CD4-positive, alpha-beta T cell treated with Interleukin-17A for 1 hour (primary cell): ENCODE data around the gene HIVEP1.
A peak's percentile ranks its signal among the peaks of the same experiment; 100 is the strongest.

ENCODE experiments used
- DNase-seq: peaks from one replicate; pipeline ENCODE4 v3.0.0-alpha.2; 2020

Gene HIVEP1

GRCh38 chr6:12051861-12052368, 39.8 kb downstream of the HIVEP1 start:
- peak; percentile 81 for DNase-seq

GRCh38 chr6:12058172-12058961, 46.3 kb downstream of the HIVEP1 start:
- no peak for DNase-seq

GRCh38 chr6:12060780-12061609, 48.9 kb downstream of the HIVEP1 start:
- DNase-seq: peak; percentile 88

GRCh38 chr6:12062605-12063004, 50.5 kb downstream of the HIVEP1 start:
- no peak for DNase-seq

- no peak for DNase-seq
Observed at GRCh38 chr6:12064131-12064530, 52.0 kb downstream of the HIVEP1 start.

GRCh38 chr6:12064538-12065071, 52.5 kb downstream of the HIVEP1 start:
- no peak for DNase-seq

- DNase-seq: peak; percentile 21
Observed at GRCh38 chr6:12065321-12066140, 53.4 kb downstream of the HIVEP1 start.

- no peak for DNase-seq
Observed at GRCh38 chr6:12066297-12066696, 54.2 kb downstream of the HIVEP1 start.

- no peak for DNase-seq
Observed at GRCh38 chr6:12068899-12069557, 56.9 kb downstream of the HIVEP1 start.

GRCh38 chr6:12069891-12070529, 57.9 kb downstream of the HIVEP1 start:
- no peak for DNase-seq

GRCh38 chr6:12071064-12071615, 59.0 kb downstream of the HIVEP1 start:
- no peak for DNase-seq

- peak; percentile 29 for DNase-seq
Observed at GRCh38 chr6:12075067-12075563, 63.0 kb downstream of the HIVEP1 start.

- DNase-seq: no peak
Observed at GRCh38 chr6:12077021-12077710, 65.1 kb downstream of the HIVEP1 start.

- no peak for DNase-seq
Observed at GRCh38 chr6:12078014-12078413, 65.9 kb downstream of the HIVEP1 start.

- DNase-seq: no peak
Observed at GRCh38 chr6:12081771-12082170, 69.7 kb downstream of the HIVEP1 start.

GRCh38 chr6:12082368-12082767, 70.3 kb downstream of the HIVEP1 start:
- DNase-seq: no peak

GRCh38 chr6:12083302-12083701, 71.2 kb downstream of the HIVEP1 start:
- DNase-seq: no peak

- no peak for DNase-seq
Observed at GRCh38 chr6:12083763-12084162, 71.7 kb downstream of the HIVEP1 start.

- no peak for DNase-seq
Observed at GRCh38 chr6:12084681-12085080, 72.6 kb downstream of the HIVEP1 start.

- DNase-seq: no peak
Observed at GRCh38 chr6:12088531-12088930, 76.4 kb downstream of the HIVEP1 start.
